Measurements from ENCODE around the gene MAP9. TPM values are rescaled to one million over a fixed set of nuclear protein-coding genes. Genes with fewer than 3 reads are reported as not detected.

Gene MAP9
- total RNA-seq, 1 experiment from 2014 or later: 10.3 TPM

- H3K4me1 Mint-ChIP-seq (ENCODE audit: low read depth, unreplicated experiment): peaks cover 19% of the 10 kb centered on the region
- DNase-seq: no peak
- H3K27ac Mint-ChIP-seq (ENCODE audit: unreplicated experiment): no peak overlapping the region
- H3K4me3 Mint-ChIP-seq (ENCODE audit: low read depth, unreplicated experiment): no peak overlapping the region
- no TSS peak for BruUV-seq (replicated peaks)
- TF ChIP-seq CTCF (IDR thresholded peaks at IDR 0.05; ENCODE audit: unreplicated experiment): no peak
- intact Hi-C loops (cut with micrococcal nuclease; ENCODE audit: unreplicated experiment): no loop called here
- no peaks in the 10 kb centered on the region for H3K27me3 Mint-ChIP-seq (ENCODE audit: unreplicated experiment)
- H3K9me3 Mint-ChIP-seq (ENCODE audit: low read depth, unreplicated experiment): no peaks in the 10 kb centered on the region
- CTCF ChIA-PET: no interaction called here
- H3K36me3 Mint-ChIP-seq (ENCODE audit: insufficient read depth, unreplicated experiment): no peaks in the 10 kb centered on the region
Measured at GRCh38 chr4:155400893-155401292, 24.1 kb upstream of the MAP9 start.

- Mint-ChIP-seq H3K4me3 (ENCODE audit: low read depth, unreplicated experiment) (no peak overlapping the region), H3K36me3 (ENCODE audit: insufficient read depth, unreplicated experiment) (no peaks in the 10 kb centered on the region), H3K27ac (ENCODE audit: unreplicated experiment) (no peak overlapping the region), H3K9me3 (ENCODE audit: low read depth, unreplicated experiment) (no peaks in the 10 kb centered on the region), H3K4me1 (ENCODE audit: low read depth, unreplicated experiment) (peaks cover 19% of the 10 kb centered on the region), H3K27me3 (ENCODE audit: unreplicated experiment) (no peaks in the 10 kb centered on the region)
- CTCF ChIA-PET: no interaction called here
- intact Hi-C loops (cut with micrococcal nuclease; ENCODE audit: unreplicated experiment): no loop called here
- TF ChIP-seq CTCF (IDR thresholded peaks at IDR 0.05; ENCODE audit: unreplicated experiment): no peak
- no peak for DNase-seq
- BruUV-seq (replicated peaks): no TSS peak
Measured at GRCh38 chr4:155399974-155400697, 23.4 kb upstream of the MAP9 start.

- DNase-seq: peak; percentile 34
- no TSS peak for BruUV-seq (replicated peaks)
- TF ChIP-seq CTCF (IDR thresholded peaks at IDR 0.05; ENCODE audit: unreplicated experiment): no peak
- Mint-ChIP-seq H3K27ac (ENCODE audit: unreplicated experiment) (peak overlapping the region; percentile 2), H3K36me3 (ENCODE audit: insufficient read depth, unreplicated experiment) (no peaks in the 10 kb centered on the region), H3K4me1 (ENCODE audit: low read depth, unreplicated experiment) (peaks cover 25% of the 10 kb centered on the region), H3K27me3 (ENCODE audit: unreplicated experiment) (no peaks in the 10 kb centered on the region), H3K9me3 (ENCODE audit: low read depth, unreplicated experiment) (no peaks in the 10 kb centered on the region), H3K4me3 (ENCODE audit: low read depth, unreplicated experiment) (peak overlapping the region; percentile 8)
- CTCF ChIA-PET: no interaction called here
- intact Hi-C loops (cut with micrococcal nuclease; ENCODE audit: unreplicated experiment): no loop called here
Measured at GRCh38 chr4:155392481-155393184, 15.9 kb upstream of the MAP9 start.

GRCh38 chr4:155391932-155392331 is 15.2 kb upstream of the MAP9 start:
- Mint-ChIP-seq H3K4me3 (ENCODE audit: low read depth, unreplicated experiment) (peak overlapping the region; percentile 8), H3K4me1 (ENCODE audit: low read depth, unreplicated experiment) (peaks cover 25% of the 10 kb centered on the region), H3K27ac (ENCODE audit: unreplicated experiment) (no peak overlapping the region), H3K36me3 (ENCODE audit: insufficient read depth, unreplicated experiment) (no peaks in the 10 kb centered on the region), H3K27me3 (ENCODE audit: unreplicated experiment) (no peaks in the 10 kb centered on the region), H3K9me3 (ENCODE audit: low read depth, unreplicated experiment) (no peaks in the 10 kb centered on the region)
- no TSS peak for BruUV-seq (replicated peaks)
- intact Hi-C loops (cut with micrococcal nuclease; ENCODE audit: unreplicated experiment): no loop called here
- no peak for DNase-seq
- CTCF ChIA-PET: no interaction called here
- no peak for TF ChIP-seq CTCF (IDR thresholded peaks at IDR 0.05; ENCODE audit: unreplicated experiment)
